HepG2 (cell line): ENCODE data around the gene GLI3. TPM values are rescaled to one million over a fixed set of nuclear protein-coding genes. Genes with fewer than 3 reads are reported as not detected.

Experiments
- ATAC-seq: fragments of 200-7000 bp; cut with Tn5 transposase; 3 replicates; pipeline ENCODE4 v1.9.1; 2020; ENCODE audit warnings: mild to moderate bottlenecking, moderate library complexity
- BruUV-seq: library from RNA; stranded (reverse); fragments of 400-500 nt; replicated peaks from 2 replicates; lab custom pipeline; 2021; lab: Mats Ljungman, UMichigan
- CTCF ChIA-PET: fragments of 300-600 bp; formaldehyde crosslinking; extraction: SDS; loops from one replicate; lab custom pipeline; 2021; ENCODE audit warnings: low total read pairs, inconsistent platforms, low intra/inter-chr PET ratio; lab: Yijun Ruan, JAX
- POLR2A ChIA-PET: fragments of 350-600 bp; sonication (Branson Sonifier 250); formaldehyde crosslinking; loops from one replicate; lab custom pipeline; 2020; ENCODE audit warnings: antibody characterized with exemption, inconsistent platforms; lab: Yijun Ruan, JAX
- DNase-seq: peaks from one replicate; pipeline ENCODE4 v3.0.0-alpha.2; 2015; ENCODE audit warnings: low spot score
- FAIRE-seq: peaks from 3 replicates; lab custom pipeline; 2011; peaks lifted over from hg19 to GRCh38; lab: Jason Lieb, UNC
- H2AFZ ChIP-seq: one replicate; pipeline ENCODE4 v1.6.1; 2011; ENCODE audit warnings: low read length, inconsistent platforms
- H3K27ac ChIP-seq: fragments of 300-600 bp; 3 replicates; pipeline ENCODE4 v1.8.0; 2011; ENCODE audit warnings: mixed run types, mild to moderate bottlenecking, mixed read lengths, low read length, inconsistent platforms; ENCODE audit not compliant: insufficient read depth; ENCODE audit errors: extremely low read length
- H3K27me3 ChIP-seq, 2 experiments: fragments of 200-600 bp in 1 of 2; 2 replicates in 1 of 2; 3 replicates in 1 of 2; pipeline versions ENCODE4 v1.6.0 to v1.8.0; 2011; ENCODE audit warnings: low read length in 2 of 2, mild to moderate bottlenecking in 2 of 2, moderate library complexity in 2 of 2, inconsistent platforms in 1 of 2; ENCODE audit not compliant: insufficient read depth in 2 of 2, control insufficient read depth in 1 of 2
- H3K36me3 ChIP-seq, 2 experiments: fragments of 200-600 bp in 1 of 2; replicated peaks in 1 of 2; 2 replicates in 1 of 2; 3 replicates in 1 of 2; pipeline versions ENCODE4 v1.5.1 to v1.8.0; 2011; ENCODE audit warnings: low read length in 2 of 2, inconsistent platforms in 1 of 2; ENCODE audit not compliant: insufficient read depth in 2 of 2, control insufficient read depth in 1 of 2
- H3K4me1 ChIP-seq: 2 replicates; pipeline ENCODE4 v1.5.1; 2012; ENCODE audit warnings: low read length, inconsistent platforms; ENCODE audit not compliant: insufficient read depth
- H3K4me2 ChIP-seq: 2 replicates; pipeline ENCODE4 v1.6.0; 2011; ENCODE audit warnings: low read depth, low read length, inconsistent platforms
- H3K4me3 ChIP-seq, 3 experiments: fragments of 200-600 bp in 1 of 3; sonication (generic), shearing (Covaris generic) in 1 of 3; replicated peaks in 1 of 3; 2 replicates each; pipeline ENCODE4 v1.5.1; 2011 to 2016; ENCODE audit warnings: low read length in 3 of 3, inconsistent platforms in 2 of 3, low read depth in 2 of 3, mild to moderate bottlenecking in 2 of 3, control low read depth in 1 of 3, mixed read lengths in 1 of 3; ENCODE audit not compliant: insufficient read depth in 1 of 3
- H3K79me2 ChIP-seq: one replicate; pipeline ENCODE4 v1.6.1; 2011; ENCODE audit warnings: low read length, inconsistent platforms; ENCODE audit not compliant: insufficient read depth
- H3K9ac ChIP-seq: 2 replicates; pipeline ENCODE4 v1.6.0; 2011; ENCODE audit warnings: mild to moderate bottlenecking, low read depth, low read length, inconsistent platforms; ENCODE audit not compliant: insufficient read depth
- H3K9me3 ChIP-seq: 2 replicates; pipeline ENCODE4 v1.5.1; 2012; ENCODE audit warnings: mild to moderate bottlenecking, low read length
- H4K20me1 ChIP-seq: 2 replicates; pipeline ENCODE4 v1.6.0; 2011; ENCODE audit warnings: inconsistent platforms, mild to moderate bottlenecking, low read length, moderate library complexity; ENCODE audit not compliant: insufficient read depth
- CENPT ChIP-seq: sonication (generic); formaldehyde crosslinking; IDR thresholded peaks from 2 replicates; pipeline ENCODE4 v1.8.0; 2022; ENCODE audit warnings: low read depth, mild to moderate bottlenecking, moderate library complexity, missing genetic modification reagents
- DRAP1 ChIP-seq: IDR thresholded peaks from 2 replicates; pipeline ENCODE4 v1.6.1; 2016; ENCODE audit warnings: missing genetic modification reagents, missing compliant biosample characterization
- FOXM1 ChIP-seq: sonication (generic); formaldehyde crosslinking; IDR thresholded peaks from 2 replicates; pipeline ENCODE4 v1.5.0; 2020; ENCODE audit warnings: missing genetic modification reagents
- HIVEP1 ChIP-seq: sonication (generic); formaldehyde crosslinking; IDR thresholded peaks from 2 replicates; pipeline ENCODE4 v1.4.0; 2020; ENCODE audit warnings: mild to moderate bottlenecking, missing genetic modification reagents
- KDM2A ChIP-seq: sonication (generic); formaldehyde crosslinking; IDR thresholded peaks from 2 replicates; pipeline ENCODE4 v1.4.0; 2020; ENCODE audit warnings: low read depth, missing genetic modification reagents, borderline replicate concordance
- NPAS2 ChIP-seq: sonication (generic); formaldehyde crosslinking; IDR thresholded peaks from 2 replicates; pipeline ENCODE4 v1.8.0; 2022; ENCODE audit warnings: mild to moderate bottlenecking, missing genetic modification reagents, borderline replicate concordance
- SALL2 ChIP-seq: sonication (generic); formaldehyde crosslinking; IDR thresholded peaks from 2 replicates; pipeline ENCODE4 v1.8.1; 2023; ENCODE audit warnings: mild to moderate bottlenecking, missing genetic modification reagents, inconsistent platforms
- TIGD3 ChIP-seq: sonication (generic); formaldehyde crosslinking; IDR thresholded peaks from 2 replicates; pipeline ENCODE4 v1.5.1; 2020; ENCODE audit warnings: mild to moderate bottlenecking, missing genetic modification reagents, borderline replicate concordance
- ZNF251 ChIP-seq: sonication (generic); formaldehyde crosslinking; IDR thresholded peaks from 2 replicates; pipeline ENCODE4 v1.9.0; 2021; ENCODE audit warnings: mild to moderate bottlenecking, missing genetic modification reagents
- ZNF343 ChIP-seq: sonication (generic); formaldehyde crosslinking; IDR thresholded peaks from 2 replicates; pipeline ENCODE4 v1.4.0; 2020; ENCODE audit warnings: mild to moderate bottlenecking, missing genetic modification reagents
- ZNF350 ChIP-seq: sonication (generic); formaldehyde crosslinking; IDR thresholded peaks from 2 replicates; pipeline ENCODE4 v1.4.0; 2020; ENCODE audit warnings: mild to moderate bottlenecking, low read depth, missing genetic modification reagents, borderline replicate concordance
- ZNF367 ChIP-seq: sonication (generic); formaldehyde crosslinking; IDR thresholded peaks from 2 replicates; pipeline ENCODE4 v1.4.0; 2020; ENCODE audit warnings: missing genetic modification reagents, borderline replicate concordance
- ZNF614 ChIP-seq: IDR thresholded peaks from 2 replicates; pipeline ENCODE4 v1.6.1; 2018; ENCODE audit warnings: missing biosample characterization, missing genetic modification reagents, inconsistent platforms, borderline replicate concordance
- WGBS: methylation state at CpG from one replicate; pipeline ENCODE4 v1.1.6; 2017; ENCODE audit warnings: low lambda C conversion rate; 5-methylcytosine and 5-hydroxymethylcytosine counted together
- in situ Hi-C: cut with HindIII; loops from 2 replicates; pipeline ENCODE4 v1.10.0; 2017; ENCODE audit warnings: low pct_unique_long_range_greater_than_20kb; ENCODE audit not compliant: extremely low pct_ligation_motif_present
- intact Hi-C: fragments of 100-400 bp; cut with micrococcal nuclease; formaldehyde crosslinking; loops from one replicate; pipeline ENCODE4 v1.10.0; 2022; ENCODE audit not compliant: unreplicated experiment
- polyA plus RNA-seq, 8 experiments: library from polyadenylated mRNA; depleted of rRNA in 3 of 8; stranded (reverse) in 7 of 8; unstranded in 1 of 8; fragments of >200 nt; fragmentation: Illumina TruSeq in 4 of 8; extraction: Trizol in 4 of 8; gene quantifications; 2 replicates each; pipeline versions ENCODE4 v1.2.1 to v1.2.3, GENCODE V29; 2011 to 2016; ENCODE audit warnings: low read depth in 4 of 8, missing spikeins in 1 of 8, mixed read lengths in 1 of 8; ENCODE audit not compliant: insufficient read depth in 1 of 8
- total RNA-seq, 5 experiments: library from RNA; depleted of rRNA; stranded (reverse); fragments of >200 nt; fragmentation: Illumina TruSeq; extraction: Trizol; gene quantifications; 2 replicates each; pipeline ENCODE4 v1.2.3, GENCODE V29; 2016; ENCODE audit warnings: low read depth in 1 of 5
- TF ChIP-seq, protein P1 (sequence below): sonication (generic); formaldehyde crosslinking; IDR thresholded peaks from 2 replicates; pipeline ENCODE4 v1.4.0; 2020; ENCODE audit warnings: low read depth, mild to moderate bottlenecking, missing genetic modification reagents

Gene GLI3
- total and polyA plus RNA-seq, 2 of the 13 experiments (the other 11 are each of a cell fraction or from before 2014, with no cell fraction given): not detected

GRCh38 chr7:42115795-42116194, 121.2 kb downstream of the GLI3 start:
- Histone ChIP-seq H3K4me3 (no peak overlapping the region), H2AFZ (no peak overlapping the region), H3K4me2 (no peak overlapping the region), H3K79me2 (no peaks in the 10 kb centered on the region), H3K9me3 (no peaks in the 10 kb centered on the region), H3K9ac (no peak overlapping the region), H3K27me3 (peaks cover 1 to 34% of the 10 kb centered on the region in 2 experiments; a peak in 2 of 5 replicates), H4K20me1 (no peaks in the 10 kb centered on the region), H3K36me3 (no peaks in the 10 kb centered on the region), H3K27ac (no peak overlapping the region), H3K4me1 (no peaks in the 10 kb centered on the region)
- TF ChIP-seq DRAP1 (CRISPR knock-in tag) (no peak), KDM2A (CRISPR knock-in tag) (no peak), CENPT (no peak), HIVEP1 (CRISPR knock-in tag) (no peak), ZNF367 (CRISPR knock-in tag) (no peak), ZNF251 (CRISPR knock-in tag) (no peak), ZNF343 (no peak), TIGD3 (CRISPR knock-in tag) (no peak), FOXM1 (CRISPR knock-in tag) (no peak), ZNF614 (CRISPR knock-in tag) (no peak), SALL2 (CRISPR knock-in tag) (no peak), ZNF350 (CRISPR knock-in tag) (no peak), NPAS2 (CRISPR knock-in tag) (no peak)
- TF ChIP-seq, protein P1, sequence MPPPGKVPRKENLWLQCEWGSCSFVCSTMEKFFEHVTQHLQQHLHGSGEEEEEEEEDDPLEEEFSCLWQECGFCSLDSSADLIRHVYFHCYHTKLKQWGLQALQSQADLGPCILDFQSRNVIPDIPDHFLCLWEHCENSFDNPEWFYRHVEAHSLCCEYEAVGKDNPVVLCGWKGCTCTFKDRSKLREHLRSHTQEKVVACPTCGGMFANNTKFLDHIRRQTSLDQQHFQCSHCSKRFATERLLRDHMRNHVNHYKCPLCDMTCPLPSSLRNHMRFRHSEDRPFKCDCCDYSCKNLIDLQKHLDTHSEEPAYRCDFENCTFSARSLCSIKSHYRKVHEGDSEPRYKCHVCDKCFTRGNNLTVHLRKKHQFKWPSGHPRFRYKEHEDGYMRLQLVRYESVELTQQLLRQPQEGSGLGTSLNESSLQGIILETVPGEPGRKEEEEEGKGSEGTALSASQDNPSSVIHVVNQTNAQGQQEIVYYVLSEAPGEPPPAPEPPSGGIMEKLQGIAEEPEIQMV (CRISPR knock-in tag): no peak
- ChIA-PET POLR2A (no interaction called here), CTCF (no interaction called here)
- in situ Hi-C loops: no loop called here
- 0% methylated on average over 2 of the region's 2 CpGs for WGBS
- DNase-seq (no peak), FAIRE-seq (no peak), ATAC-seq (no peak)
- intact Hi-C loops: no loop called here
- BruUV-seq: no TSS peak
